ENCODE data around the gene RAD51B. TPM values are rescaled to one million over a fixed set of nuclear protein-coding genes. Genes with fewer than 3 reads are reported as not detected.

Gene RAD51B
- total and polyA plus RNA-seq, 9 of the 15 experiments (the other 6 are each of a cell fraction or from before 2014, with no cell fraction given): 8.5 to 17.3 (median 11.3) TPM

GRCh38 chr14:68402525-68403101 is 583.0 kb downstream of the RAD51B start:
- no peaks in the 10 kb centered on the region for H3K9me3 ChIP-seq (replicated peaks; ENCODE audit: control insufficient read depth, insufficient read depth, low read depth, low read length)
- no peak for ATAC-seq
- H3K27ac ChIP-seq (ENCODE audit: extremely low read depth, low read depth, low read length): no peak overlapping the region
- intact Hi-C loops (cut with micrococcal nuclease): loop anchor here (10.0 kb wide), 1 partner anchor 108 kb away; no protein-coding TSS in a partner anchor
- BruUV-seq (replicated peaks): no TSS peak
- TF ChIP-seq BCOR (IDR thresholded peaks at IDR 0.05) (no peak), NCOR1 (IDR thresholded peaks at IDR 0.05) (no peak), C11orf30 (IDR thresholded peaks at IDR 0.05; ENCODE audit: low read depth) (no peak), JUNB (CRISPR knock-in tag; conservative IDR thresholded peaks at IDR 0.05) (no peak), CREB3 (tag; conservative IDR thresholded peaks at IDR 0.05; ENCODE audit: low read depth) (no peak), MAFG (tag; conservative IDR thresholded peaks at IDR 0.05) (no peak), RBFOX2 (IDR thresholded peaks at IDR 0.05; ENCODE audit: low read depth, low read length) (no peak), MCM5 (IDR thresholded peaks at IDR 0.05; ENCODE audit: low read depth) (no peak), ZBTB2 (IDR thresholded peaks at IDR 0.05) (no peak)
- TF ChIP-seq, protein P1, sequence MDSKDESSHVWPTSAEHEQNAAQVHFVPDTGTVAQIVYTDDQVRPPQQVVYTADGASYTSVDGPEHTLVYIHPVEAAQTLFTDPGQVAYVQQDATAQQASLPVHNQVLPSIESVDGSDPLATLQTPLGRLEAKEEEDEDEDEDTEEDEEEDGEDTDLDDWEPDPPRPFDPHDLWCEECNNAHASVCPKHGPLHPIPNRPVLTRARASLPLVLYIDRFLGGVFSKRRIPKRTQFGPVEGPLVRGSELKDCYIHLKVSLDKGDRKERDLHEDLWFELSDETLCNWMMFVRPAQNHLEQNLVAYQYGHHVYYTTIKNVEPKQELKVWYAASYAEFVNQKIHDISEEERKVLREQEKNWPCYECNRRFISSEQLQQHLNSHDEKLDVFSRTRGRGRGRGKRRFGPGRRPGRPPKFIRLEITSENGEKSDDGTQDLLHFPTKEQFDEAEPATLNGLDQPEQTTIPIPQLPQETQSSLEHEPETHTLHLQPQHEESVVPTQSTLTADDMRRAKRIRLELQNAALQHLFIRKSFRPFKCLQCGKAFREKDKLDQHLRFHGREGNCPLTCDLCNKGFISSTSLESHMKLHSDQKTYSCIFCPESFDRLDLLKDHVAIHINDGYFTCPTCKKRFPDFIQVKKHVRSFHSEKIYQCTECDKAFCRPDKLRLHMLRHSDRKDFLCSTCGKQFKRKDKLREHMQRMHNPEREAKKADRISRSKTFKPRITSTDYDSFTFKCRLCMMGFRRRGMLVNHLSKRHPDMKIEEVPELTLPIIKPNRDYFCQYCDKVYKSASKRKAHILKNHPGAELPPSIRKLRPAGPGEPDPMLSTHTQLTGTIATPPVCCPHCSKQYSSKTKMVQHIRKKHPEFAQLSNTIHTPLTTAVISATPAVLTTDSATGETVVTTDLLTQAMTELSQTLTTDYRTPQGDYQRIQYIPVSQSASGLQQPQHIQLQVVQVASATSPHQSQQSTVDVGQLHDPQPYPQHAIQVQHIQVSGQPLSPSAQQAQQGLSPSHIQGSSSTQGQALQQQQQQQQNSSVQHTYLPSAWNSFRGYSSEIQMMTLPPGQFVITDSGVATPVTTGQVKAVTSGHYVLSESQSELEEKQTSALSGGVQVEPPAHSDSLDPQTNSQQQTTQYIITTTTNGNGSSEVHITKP (IDR thresholded peaks at IDR 0.05; ENCODE audit: partially characterized antibody): no peak
- TF ChIP-seq, protein P2, sequence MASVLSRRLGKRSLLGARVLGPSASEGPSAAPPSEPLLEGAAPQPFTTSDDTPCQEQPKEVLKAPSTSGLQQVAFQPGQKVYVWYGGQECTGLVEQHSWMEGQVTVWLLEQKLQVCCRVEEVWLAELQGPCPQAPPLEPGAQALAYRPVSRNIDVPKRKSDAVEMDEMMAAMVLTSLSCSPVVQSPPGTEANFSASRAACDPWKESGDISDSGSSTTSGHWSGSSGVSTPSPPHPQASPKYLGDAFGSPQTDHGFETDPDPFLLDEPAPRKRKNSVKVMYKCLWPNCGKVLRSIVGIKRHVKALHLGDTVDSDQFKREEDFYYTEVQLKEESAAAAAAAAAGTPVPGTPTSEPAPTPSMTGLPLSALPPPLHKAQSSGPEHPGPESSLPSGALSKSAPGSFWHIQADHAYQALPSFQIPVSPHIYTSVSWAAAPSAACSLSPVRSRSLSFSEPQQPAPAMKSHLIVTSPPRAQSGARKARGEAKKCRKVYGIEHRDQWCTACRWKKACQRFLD (CRISPR knock-in tag; IDR thresholded peaks at IDR 0.05): no peak
- in situ Hi-C loops (cut with MboI): no loop called here
- H3K4me2 ChIP-seq (ENCODE audit: insufficient read depth, low read length): no peak overlapping the region
- no peaks in the 10 kb centered on the region for H3K27me3 ChIP-seq (ENCODE audit: control insufficient read depth in 2 of 2, insufficient read depth in 2 of 2, low read length in 2 of 2)
- POLR2A ChIA-PET: interaction anchor here (0.7 kb wide), 1 partner anchor 387 kb away, joined by 3 read pairs; no protein-coding TSS in a partner anchor
- 68% methylated on average over 7 of the region's 7 CpGs for WGBS (ENCODE audit: insufficient coverage, low coverage, missing lambda C conversion rate)
- H3K36me3 ChIP-seq (ENCODE audit: control insufficient read depth, insufficient read depth, low read length): no peaks in the 10 kb centered on the region
- no peak overlapping the region for H3K4me3 ChIP-seq
- H3K79me2 ChIP-seq (ENCODE audit: control insufficient read depth, insufficient read depth, low read length): no peaks in the 10 kb centered on the region
- no peak for FAIRE-seq
- no peaks in the 10 kb centered on the region for H3K9me1 ChIP-seq (ENCODE audit: control insufficient read depth, insufficient read depth, low read length)
- CTCF ChIA-PET (ENCODE audit: low intra/inter-chr PET ratio): no interaction called here
- no peak overlapping the region for H3K9ac ChIP-seq (ENCODE audit: insufficient read depth in 1 of 2, low read depth in 2 of 2, low read length in 2 of 2)
- no peak for DNase-seq (ENCODE audit: extremely low read depth in 1 of 4, low spot score in 3 of 4)
- H4K20me1 ChIP-seq (replicated peaks; ENCODE audit: control insufficient read depth, insufficient read depth, low read length): no peaks in the 10 kb centered on the region
- peaks cover 0 to 11% of the 10 kb centered on the region in 2 experiments; a peak in 4 of 5 replicates for H3K4me1 ChIP-seq (replicated peaks in 1 of 2; ENCODE audit: control insufficient read depth in 2 of 2, insufficient read depth in 2 of 2, low read length in 2 of 2)
- H2AFZ ChIP-seq (ENCODE audit: low read depth, low read length): no peak overlapping the region

Measured in K562 (cell line).